Stimulated activated naive CD4-positive, alpha-beta T cell treated with Interleukin-2 at 50 U/mL for 16 hours (primary cell): ENCODE results near the gene GAS2L2.
"Not testable (repeated sequence)": the region's sequence is repeated elsewhere in the genome, so short reads cannot be mapped to it uniquely, and the experiment has no call there.

Experiments used
- DNase-seq: peaks from one replicate; lab custom pipeline; 2025; lab: John Stamatoyannopoulos, UW

GAS2L2 gene

DNA sequence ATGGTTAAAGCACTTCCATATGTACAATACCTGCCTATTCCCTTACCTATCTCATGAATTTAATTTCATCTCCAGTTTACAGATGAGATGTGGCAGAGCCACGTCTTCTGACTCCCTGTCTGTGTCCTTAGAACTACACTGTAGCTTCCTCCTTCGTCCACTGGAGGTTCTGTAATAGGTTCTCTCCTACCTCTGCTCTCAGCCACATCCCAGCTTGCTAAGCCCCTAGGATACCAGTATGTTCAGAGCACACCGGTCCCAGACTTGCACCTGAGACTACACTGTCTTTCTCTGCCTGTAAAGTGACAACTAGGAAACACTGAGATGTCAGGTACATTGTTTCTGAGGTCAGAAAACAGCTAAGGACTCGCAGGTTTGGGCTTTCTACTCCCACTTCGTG lies 25.4 kb downstream of the GAS2L2 start:
- no peak for DNase-seq

DNA sequence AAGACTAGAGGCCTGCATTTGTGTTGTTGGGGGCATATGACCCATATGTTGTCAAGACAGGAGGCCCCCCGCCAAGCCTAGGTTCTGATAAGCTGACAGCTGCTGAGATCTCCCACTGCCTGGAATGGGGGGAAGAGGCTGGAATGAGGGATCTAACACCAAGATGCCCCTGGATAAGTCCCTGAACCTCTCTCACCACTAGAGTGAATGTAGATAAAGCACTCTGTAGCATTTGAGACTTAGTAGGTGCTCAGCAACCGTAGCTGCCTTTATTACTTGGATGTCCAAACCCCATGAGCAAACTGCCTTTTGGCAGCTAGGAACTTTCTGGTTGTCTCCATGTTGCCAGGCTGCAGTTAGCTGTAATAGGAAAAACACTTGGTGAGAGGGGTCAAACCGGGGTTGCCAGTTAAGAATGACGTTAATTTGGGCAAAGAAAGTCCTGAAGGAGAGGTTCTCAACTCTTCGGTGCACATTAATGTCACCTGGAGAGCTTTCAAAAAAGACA lies 26.0 kb downstream of the GAS2L2 start:
- no peak for DNase-seq

- no peak for DNase-seq
Measured at GRCh38 chr17:35726127-35726952, 26.7 kb downstream of the GAS2L2 start.

DNA sequence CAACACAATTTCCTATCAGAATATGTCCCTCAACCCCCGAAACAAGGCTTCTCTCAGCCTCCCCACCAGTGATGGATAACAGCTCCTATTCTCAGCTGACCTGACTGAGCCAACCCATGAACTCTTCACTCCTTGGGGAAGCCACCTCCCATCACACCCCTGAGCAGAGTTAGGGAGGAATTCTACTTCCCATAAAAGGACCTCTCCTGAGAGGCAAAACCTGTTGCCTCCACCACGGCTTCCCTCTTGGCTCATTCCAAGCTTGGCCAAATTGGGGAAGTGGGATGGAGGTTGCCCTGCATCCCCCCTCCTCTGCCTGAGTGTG lies 27.3 kb downstream of the GAS2L2 start:
- no peak for DNase-seq

GRCh38 chr17:35725058-35725457 lies 28.0 kb downstream of the GAS2L2 start:
- DNase-seq, result no peak

- no peak for DNase-seq
Measured at GRCh38 chr17:35723735-35724134, 29.3 kb downstream of the GAS2L2 start.

- DNase-seq, result no peak
Measured at GRCh38 chr17:35717475-35717874, 35.6 kb downstream of the GAS2L2 start.

- DNase-seq, result no peak
Measured at GRCh38 chr17:35716897-35717465, 36.1 kb downstream of the GAS2L2 start.

DNA sequence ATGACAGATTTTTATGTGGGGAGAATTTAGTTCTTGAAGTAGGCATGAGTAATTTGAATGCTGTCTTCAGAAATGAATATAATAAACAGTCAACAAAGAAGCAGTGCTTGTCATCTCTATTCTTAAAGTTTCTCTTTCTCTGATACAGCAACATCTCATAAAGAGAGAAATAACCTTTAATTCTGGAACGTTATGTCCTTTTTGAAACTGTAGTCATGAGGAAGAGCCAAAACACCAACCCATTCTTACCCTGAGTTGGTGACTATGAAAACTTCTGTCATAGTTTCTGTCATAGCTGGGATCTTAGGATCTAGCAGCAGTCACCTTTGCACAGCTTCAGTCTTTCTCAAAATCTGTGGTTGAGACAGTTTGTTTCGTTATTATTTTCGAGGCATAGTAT lies 36.9 kb downstream of the GAS2L2 start:
- DNase-seq, result no peak

- no peak for DNase-seq
Measured at GRCh38 chr17:35715416-35715815, 37.6 kb downstream of the GAS2L2 start.

DNA sequence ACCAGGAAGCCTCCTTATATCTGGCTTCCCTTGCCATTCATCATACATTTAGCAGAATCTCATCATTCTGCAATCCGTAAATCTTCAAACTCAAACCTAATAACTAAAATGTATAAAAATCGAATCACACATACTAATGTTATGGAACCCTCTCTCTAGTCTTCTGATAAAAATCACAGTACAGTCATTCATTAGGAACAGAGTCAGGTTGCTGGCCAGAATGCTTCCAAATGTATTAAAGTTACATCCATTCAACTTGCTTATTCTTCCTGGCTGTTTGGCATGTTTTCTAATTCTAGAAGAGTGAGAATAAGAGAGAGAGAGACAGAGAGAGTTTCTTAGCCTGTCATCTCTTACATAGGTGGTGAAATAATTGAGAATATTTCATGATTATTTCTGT lies 38.1 kb downstream of the GAS2L2 start:
- DNase-seq, result no peak

- no peak for DNase-seq
Measured at GRCh38 chr17:35713069-35713728, 39.8 kb downstream of the GAS2L2 start.

DNA sequence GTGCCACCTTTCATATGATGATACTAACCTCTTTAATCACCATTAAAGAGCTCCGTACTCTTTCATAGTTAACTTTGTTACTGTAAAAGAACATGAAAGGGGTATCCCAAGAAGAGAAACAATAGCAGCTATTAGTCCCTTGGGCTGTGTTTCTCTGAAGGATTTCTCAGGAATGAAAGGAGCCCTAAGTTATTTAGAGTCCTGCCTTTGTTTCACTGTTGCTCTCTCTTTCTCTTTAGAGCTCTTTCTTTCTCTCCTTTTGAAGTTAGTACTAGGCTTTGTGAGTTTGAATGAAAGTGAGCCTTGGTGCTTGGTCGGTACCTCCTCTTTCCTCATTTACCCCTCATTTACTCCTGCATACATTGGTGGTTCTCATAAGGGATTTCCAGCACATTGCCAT lies 42.1 kb downstream of the GAS2L2 start:
- no peak for DNase-seq

GRCh38 chr17:35709874-35710273 lies 43.2 kb downstream of the GAS2L2 start:
- DNase-seq, result no peak

- no peak for DNase-seq
Measured at GRCh38 chr17:35708951-35709350, 44.1 kb downstream of the GAS2L2 start.

- DNase-seq, result peak; percentile 0
Measured at GRCh38 chr17:35708149-35708548, 44.9 kb downstream of the GAS2L2 start.

DNA sequence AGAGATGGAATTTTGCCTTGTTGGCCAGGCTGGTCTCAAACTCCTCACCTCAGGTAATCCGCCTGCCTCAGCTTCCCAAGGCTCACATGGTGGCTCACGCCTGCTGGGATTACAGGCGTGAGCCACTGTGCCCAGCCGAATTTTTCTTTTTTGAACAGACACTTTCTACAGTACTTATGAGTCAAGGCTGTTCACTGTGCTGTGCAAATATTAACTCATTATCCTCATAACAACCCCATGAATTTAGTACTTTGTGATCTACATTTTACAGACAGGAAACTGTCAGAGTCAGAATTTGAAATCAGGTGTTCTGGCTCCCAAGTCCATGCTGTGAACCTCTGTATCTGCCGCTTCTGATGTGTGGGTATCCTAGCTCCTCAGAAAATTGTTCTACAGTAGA lies 47.3 kb downstream of the GAS2L2 start:
- no peak for DNase-seq

DNA sequence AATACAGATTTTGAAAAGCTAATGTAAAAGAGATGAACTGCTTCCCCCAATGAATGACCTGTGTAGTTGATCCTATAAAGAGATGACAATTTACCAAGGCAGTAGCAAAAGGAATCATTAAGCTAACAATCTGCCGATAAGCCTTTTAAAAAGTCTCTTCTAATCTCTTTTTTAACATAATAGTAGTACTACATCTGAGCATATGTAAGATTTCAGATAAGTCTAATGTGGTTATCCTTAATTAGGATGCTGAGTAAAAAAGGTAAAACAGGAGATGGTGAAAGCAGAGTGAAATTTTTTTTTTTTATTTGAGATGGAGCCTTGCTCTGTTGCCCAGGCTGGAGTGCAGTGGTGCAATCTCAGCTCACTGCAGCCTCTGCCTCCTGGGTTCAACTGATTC lies 47.8 kb downstream of the GAS2L2 start:
- DNase-seq, result no peak

DNA sequence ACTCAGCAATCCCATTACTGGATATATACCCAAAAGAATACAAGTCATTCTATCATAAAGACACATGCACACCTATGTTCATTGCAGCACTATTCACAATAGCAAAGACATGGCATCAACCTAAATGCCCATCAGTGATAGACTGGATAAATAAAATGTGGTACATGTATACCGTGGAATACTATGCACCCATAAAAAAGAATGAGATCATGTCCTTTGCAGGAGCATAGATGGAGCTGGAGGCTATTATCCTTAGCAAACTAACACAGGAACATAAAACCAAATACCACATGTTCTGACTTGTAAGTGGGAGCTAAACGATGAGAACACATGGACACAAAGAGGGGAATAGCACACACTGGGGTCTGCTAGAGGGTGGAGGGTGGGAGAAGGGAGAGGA lies 49.7 kb downstream of the GAS2L2 start:
- not testable (repeated sequence) for DNase-seq

GRCh38 chr17:35701491-35701890 lies 51.5 kb downstream of the GAS2L2 start:
- DNase-seq, result no peak

DNA sequence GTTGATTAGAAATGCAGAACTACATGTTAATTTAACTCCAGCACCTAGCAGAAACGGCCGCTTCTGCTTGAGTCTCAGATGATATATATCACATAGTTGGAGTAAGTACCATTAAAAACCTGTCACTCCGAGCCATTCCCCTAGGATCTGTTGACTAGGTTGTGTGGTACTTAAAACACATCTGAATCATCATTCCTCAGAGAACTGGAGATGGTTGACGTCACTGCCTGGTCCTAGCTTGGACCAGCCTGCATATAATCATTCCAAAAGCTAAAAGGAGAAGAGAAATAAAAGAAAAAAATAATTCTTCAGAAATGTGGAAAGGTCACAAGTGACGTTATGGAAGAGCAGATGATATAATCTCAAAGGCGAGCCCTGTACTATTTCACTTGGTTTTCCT lies 52.9 kb downstream of the GAS2L2 start:
- no peak for DNase-seq

DNA sequence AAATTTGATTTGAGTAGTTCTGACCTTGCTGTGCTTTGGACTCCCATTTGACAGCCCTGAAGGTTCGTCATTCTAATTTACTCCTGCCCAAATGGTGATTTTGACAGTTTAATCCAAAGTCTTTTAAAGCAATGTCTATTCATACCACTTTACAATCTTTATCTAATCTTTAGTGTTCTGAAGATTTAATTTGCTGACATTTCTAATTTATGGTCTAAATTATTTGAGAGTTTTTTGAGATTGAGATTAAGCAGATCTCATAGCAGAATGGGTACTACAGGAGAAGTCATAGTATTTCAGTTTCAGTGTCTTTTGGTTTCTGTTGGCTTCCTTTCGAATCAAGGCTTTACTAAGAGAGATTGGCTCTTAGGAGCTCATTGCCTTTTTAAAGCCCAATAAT lies 54.2 kb downstream of the GAS2L2 start:
- no peak for DNase-seq

DNA sequence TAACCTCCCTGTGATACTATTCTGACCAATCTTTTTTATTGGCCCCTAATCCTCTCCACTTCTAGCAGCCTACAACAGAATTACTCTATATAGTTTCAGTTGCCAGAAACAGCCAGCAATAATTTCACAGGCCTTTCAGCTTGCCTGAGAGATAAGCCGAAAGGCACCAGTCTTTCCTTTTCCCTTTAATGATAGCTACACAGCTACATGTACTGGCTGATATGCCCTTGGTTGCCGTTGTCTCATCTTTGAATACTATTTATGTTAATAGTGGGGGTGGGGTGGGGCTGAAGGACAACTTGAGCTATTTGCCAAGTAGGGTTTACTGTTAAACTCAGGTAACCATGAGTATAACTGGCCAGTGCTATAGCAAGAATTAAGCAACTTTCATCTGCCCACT lies 57.4 kb downstream of the GAS2L2 start:
- DNase-seq, result no peak
